WTC11 (cell line): ENCODE data around the gene VSTM2B. TPM values are rescaled to one million over a fixed set of nuclear protein-coding genes. Genes with fewer than 3 reads are reported as not detected.

Source experiments
- ATAC-seq: fragments of 200-7000 bp; cut with Tn5 transposase; 2 replicates; pipeline ENCODE4 v1.10.0; 2021; ENCODE audit warnings: mild to moderate bottlenecking, moderate library complexity
- CTCF ChIA-PET: fragments of 300-600 bp; sonication (Branson Sonifier 250); formaldehyde crosslinking; loops from one replicate; lab custom pipeline; 2021; ENCODE audit warnings: antibody characterized with exemption; lab: Charles Lee
- POLR2A ChIA-PET: fragments of 350-600 bp; sonication (Branson Sonifier 250); formaldehyde crosslinking; loops from one replicate; lab custom pipeline; 2021; ENCODE audit warnings: antibody characterized with exemption; lab: Charles Lee
- DNase-seq: peaks from one replicate; pipeline ENCODE4 v3.0.0; 2021; ENCODE audit warnings: low spot score
- H3K27ac Mint-ChIP-seq: 2 replicates; pipeline ENCODE4 v1.8.0; 2021; ENCODE audit warnings: mixed read lengths
- H3K27me3 Mint-ChIP-seq: 2 replicates; pipeline ENCODE4 v1.8.0; 2021; ENCODE audit warnings: low read depth, mild to moderate bottlenecking, moderate library complexity, mixed read lengths
- H3K36me3 Mint-ChIP-seq: 2 replicates; pipeline ENCODE4 v1.8.0; 2021; ENCODE audit warnings: mixed read lengths
- H3K4me1 Mint-ChIP-seq: 2 replicates; pipeline ENCODE4 v1.8.0; 2022; ENCODE audit warnings: mixed read lengths
- H3K4me3 Mint-ChIP-seq: 2 replicates; pipeline ENCODE4 v1.8.0; 2021; ENCODE audit warnings: mild to moderate bottlenecking, moderate library complexity, mixed read lengths
- H3K9me3 Mint-ChIP-seq: 2 replicates; pipeline ENCODE4 v1.8.0; 2021; ENCODE audit warnings: mixed read lengths
- FOXK1 ChIP-seq: sonication (generic); formaldehyde crosslinking; IDR thresholded peaks from 2 replicates; pipeline ENCODE4 v1.8.0; 2022; ENCODE audit warnings: mild to moderate bottlenecking, moderate library complexity, missing genetic modification reagents
- GRHL2 ChIP-seq: fragments of 250-450 bp; sonication (Bioruptor Pico); IDR thresholded peaks from 2 replicates; pipeline ENCODE4 v1.8.0; 2022; ENCODE audit warnings: mild to moderate bottlenecking, moderate library complexity; ENCODE audit not compliant: insufficient replicate concordance, severe bottlenecking
- NFATC4 ChIP-seq: fragments of 250-450 bp; sonication (Bioruptor Pico); IDR thresholded peaks from 2 replicates; pipeline ENCODE4 v1.9.0; 2021; ENCODE audit warnings: mild to moderate bottlenecking
- NR3C1 ChIP-seq: sonication (generic); formaldehyde crosslinking; conservative IDR thresholded peaks from 2 replicates; pipeline ENCODE4 v1.8.1; 2023; ENCODE audit warnings: low read depth, mild to moderate bottlenecking, missing genetic modification reagents
- SP1 ChIP-seq: sonication (generic); formaldehyde crosslinking; conservative IDR thresholded peaks from 2 replicates; pipeline ENCODE4 v1.8.1; 2022; ENCODE audit warnings: missing genetic modification reagents
- TCF7 ChIP-seq: sonication (generic); formaldehyde crosslinking; IDR thresholded peaks from 2 replicates; pipeline ENCODE4 v1.8.0; 2022; ENCODE audit warnings: mild to moderate bottlenecking, low read depth, missing genetic modification reagents, moderate library complexity
- ZNF138 ChIP-seq: sonication (generic); formaldehyde crosslinking; conservative IDR thresholded peaks from 2 replicates; pipeline ENCODE4 v1.8.1; 2022; ENCODE audit warnings: mild to moderate bottlenecking, moderate library complexity, missing genetic modification reagents
- ZNF232 ChIP-seq: sonication (generic); formaldehyde crosslinking; IDR thresholded peaks from 2 replicates; pipeline ENCODE4 v1.8.0; 2022; ENCODE audit warnings: mild to moderate bottlenecking, missing genetic modification reagents
- ZNF263 ChIP-seq: sonication (generic); formaldehyde crosslinking; IDR thresholded peaks from 2 replicates; pipeline ENCODE4 v1.8.1; 2022; ENCODE audit warnings: low read depth, mild to moderate bottlenecking, moderate library complexity, missing genetic modification reagents
- total RNA-seq: library from RNA; stranded (reverse); gene quantifications from 3 replicates; pipeline ENCODE4 v1.2.3, GENCODE V29; 2021
- TF ChIP-seq, protein P1 (sequence below): sonication (generic); formaldehyde crosslinking; IDR thresholded peaks from 2 replicates; pipeline ENCODE4 v1.8.0; 2022; ENCODE audit warnings: missing genetic modification reagents
- TF ChIP-seq, protein P2 (sequence below): sonication (generic); formaldehyde crosslinking; IDR thresholded peaks from 2 replicates; pipeline ENCODE4 v1.8.1; 2023; ENCODE audit warnings: mild to moderate bottlenecking, missing genetic modification reagents
- TF ChIP-seq, protein P3 (sequence below): sonication (generic); formaldehyde crosslinking; IDR thresholded peaks from 2 replicates; pipeline ENCODE4 v1.8.1; 2023; ENCODE audit warnings: mild to moderate bottlenecking, missing genetic modification reagents, moderate library complexity
- TF ChIP-seq, protein P4 (sequence below): sonication (generic); formaldehyde crosslinking; IDR thresholded peaks from 2 replicates; pipeline ENCODE4 v1.8.0; 2023; ENCODE audit warnings: mild to moderate bottlenecking, missing genetic modification reagents
- TF ChIP-seq, protein P5 (sequence below): fragments of 250-450 bp; sonication (Bioruptor Pico); IDR thresholded peaks from 2 replicates; pipeline ENCODE4 v1.9.0; 2021; ENCODE audit warnings: moderate library complexity, mild to moderate bottlenecking, inconsistent platforms, borderline replicate concordance
- TF ChIP-seq, protein P6 (sequence below): sonication (generic); formaldehyde crosslinking; IDR thresholded peaks from 2 replicates; pipeline ENCODE4 v1.8.0; 2022; ENCODE audit warnings: mild to moderate bottlenecking, missing genetic modification reagents
- TF ChIP-seq, protein P7 (sequence below): sonication (generic); formaldehyde crosslinking; IDR thresholded peaks from 2 replicates; pipeline ENCODE4 v1.8.1; 2022; ENCODE audit warnings: missing genetic modification reagents, borderline replicate concordance

The VSTM2B gene
- total RNA-seq, 1 experiment from 2014 or later = 3.2 TPM

DNA sequence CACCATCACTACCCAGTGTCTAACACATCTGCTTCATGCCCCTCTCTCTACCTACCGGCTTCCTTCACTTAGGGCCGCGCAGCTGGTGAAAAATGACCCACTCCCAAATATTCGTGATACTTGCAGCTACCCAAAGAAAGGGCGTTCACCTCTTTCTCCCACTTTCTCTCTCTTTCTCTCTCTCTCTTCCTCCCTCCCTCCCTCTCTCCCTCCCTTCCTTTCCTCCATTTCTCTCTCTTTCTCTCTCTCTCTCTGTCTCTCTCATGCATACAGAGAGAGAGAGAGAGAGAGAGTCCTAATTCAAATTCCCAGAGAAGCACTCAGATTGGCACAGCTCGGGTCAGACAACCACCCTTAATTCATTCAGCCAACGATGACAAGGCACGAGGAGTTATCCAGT, 52.6 kb downstream of the VSTM2B start (continued):
- TF ChIP-seq, protein P1, sequence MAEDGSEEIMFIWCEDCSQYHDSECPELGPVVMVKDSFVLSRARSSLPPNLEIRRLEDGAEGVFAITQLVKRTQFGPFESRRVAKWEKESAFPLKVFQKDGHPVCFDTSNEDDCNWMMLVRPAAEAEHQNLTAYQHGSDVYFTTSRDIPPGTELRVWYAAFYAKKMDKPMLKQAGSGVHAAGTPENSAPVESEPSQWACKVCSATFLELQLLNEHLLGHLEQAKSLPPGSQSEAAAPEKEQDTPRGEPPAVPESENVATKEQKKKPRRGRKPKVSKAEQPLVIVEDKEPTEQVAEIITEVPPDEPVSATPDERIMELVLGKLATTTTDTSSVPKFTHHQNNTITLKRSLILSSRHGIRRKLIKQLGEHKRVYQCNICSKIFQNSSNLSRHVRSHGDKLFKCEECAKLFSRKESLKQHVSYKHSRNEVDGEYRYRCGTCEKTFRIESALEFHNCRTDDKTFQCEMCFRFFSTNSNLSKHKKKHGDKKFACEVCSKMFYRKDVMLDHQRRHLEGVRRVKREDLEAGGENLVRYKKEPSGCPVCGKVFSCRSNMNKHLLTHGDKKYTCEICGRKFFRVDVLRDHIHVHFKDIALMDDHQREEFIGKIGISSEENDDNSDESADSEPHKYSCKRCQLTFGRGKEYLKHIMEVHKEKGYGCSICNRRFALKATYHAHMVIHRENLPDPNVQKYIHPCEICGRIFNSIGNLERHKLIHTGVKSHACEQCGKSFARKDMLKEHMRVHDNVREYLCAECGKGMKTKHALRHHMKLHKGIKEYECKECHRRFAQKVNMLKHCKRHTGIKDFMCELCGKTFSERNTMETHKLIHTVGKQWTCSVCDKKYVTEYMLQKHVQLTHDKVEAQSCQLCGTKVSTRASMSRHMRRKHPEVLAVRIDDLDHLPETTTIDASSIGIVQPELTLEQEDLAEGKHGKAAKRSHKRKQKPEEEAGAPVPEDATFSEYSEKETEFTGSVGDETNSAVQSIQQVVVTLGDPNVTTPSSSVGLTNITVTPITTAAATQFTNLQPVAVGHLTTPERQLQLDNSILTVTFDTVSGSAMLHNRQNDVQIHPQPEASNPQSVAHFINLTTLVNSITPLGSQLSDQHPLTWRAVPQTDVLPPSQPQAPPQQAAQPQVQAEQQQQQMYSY (CRISPR knock-in tag) = no peak
- no peak for TF ChIP-seq ZNF232 (CRISPR knock-in tag)

DNA sequence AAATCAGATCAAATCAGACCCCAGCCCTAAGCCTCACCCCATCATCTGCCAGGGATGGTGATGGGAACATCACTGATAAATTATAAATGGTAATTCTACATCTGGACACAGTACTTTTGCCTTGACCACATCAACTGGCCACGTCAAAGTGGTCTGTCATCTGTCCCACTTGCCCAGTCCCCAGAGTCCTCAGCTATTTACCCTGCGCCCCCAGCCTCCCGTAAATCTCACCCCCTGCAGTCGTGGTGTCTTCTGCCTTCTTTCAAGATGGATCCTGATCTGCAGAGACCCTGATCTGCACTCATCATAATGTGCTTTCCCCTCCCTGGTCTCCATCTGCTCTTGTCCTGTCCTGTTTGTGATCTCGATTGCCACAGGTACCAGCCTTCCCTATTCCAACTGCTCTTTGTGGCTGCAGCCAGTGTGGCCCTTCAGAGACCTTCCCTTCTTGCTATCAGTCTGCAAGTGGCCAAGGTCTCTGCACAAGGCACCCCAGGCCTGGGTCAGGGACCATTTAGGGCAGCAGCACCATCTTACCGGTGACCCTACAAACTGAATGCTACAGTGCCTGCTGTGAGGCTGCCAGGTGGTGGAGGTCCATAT, 53.6 kb downstream of the VSTM2B start:
- Mint-ChIP-seq H3K4me3 (no peak overlapping the region), H3K27ac (no peak overlapping the region), H3K9me3 (no peaks in the 10 kb centered on the region), H3K4me1 (peaks cover 19% of the 10 kb centered on the region), H3K36me3 (no peaks in the 10 kb centered on the region), H3K27me3 (peaks cover 6% of the 10 kb centered on the region; the same call in 1 of the 2 replicates)
- no peak for TF ChIP-seq TCF7 (CRISPR knock-in tag)
- CTCF ChIA-PET = no interaction called here
- no peak for DNase-seq
- no peak for ATAC-seq
- POLR2A ChIA-PET = no interaction called here

DNA sequence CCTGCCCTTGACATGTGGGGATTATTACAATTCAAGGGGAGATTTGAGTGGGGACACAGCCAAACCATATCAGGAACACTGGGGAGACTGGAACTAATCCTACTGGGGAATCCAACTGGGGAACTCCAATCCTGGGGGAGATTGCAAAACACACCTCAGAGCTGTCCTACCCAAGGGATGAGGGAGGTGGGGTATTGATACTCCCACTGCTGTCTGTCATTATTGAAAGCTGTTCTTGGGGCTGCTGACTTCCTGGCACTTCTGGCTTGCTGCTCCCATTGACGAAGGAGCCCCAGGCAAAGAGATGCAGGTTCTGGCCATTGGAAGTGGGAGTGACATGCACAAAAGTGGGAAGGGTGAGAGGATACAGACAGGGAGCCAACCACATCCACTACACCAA, 55.6 kb downstream of the VSTM2B start:
- POLR2A ChIA-PET = no interaction called here
- ATAC-seq = no peak
- H3K9me3 Mint-ChIP-seq = no peaks in the 10 kb centered on the region
- TF ChIP-seq NFATC4 (CRISPR knock-in tag) (no peak), NR3C1 (CRISPR knock-in tag) (no peak), GRHL2 (no peak), ZNF263 (CRISPR knock-in tag) (no peak), ZNF138 (no peak), SP1 (CRISPR knock-in tag) (no peak), FOXK1 (CRISPR knock-in tag) (no peak), TCF7 (CRISPR knock-in tag) (no peak)
- TF ChIP-seq, protein P2, sequence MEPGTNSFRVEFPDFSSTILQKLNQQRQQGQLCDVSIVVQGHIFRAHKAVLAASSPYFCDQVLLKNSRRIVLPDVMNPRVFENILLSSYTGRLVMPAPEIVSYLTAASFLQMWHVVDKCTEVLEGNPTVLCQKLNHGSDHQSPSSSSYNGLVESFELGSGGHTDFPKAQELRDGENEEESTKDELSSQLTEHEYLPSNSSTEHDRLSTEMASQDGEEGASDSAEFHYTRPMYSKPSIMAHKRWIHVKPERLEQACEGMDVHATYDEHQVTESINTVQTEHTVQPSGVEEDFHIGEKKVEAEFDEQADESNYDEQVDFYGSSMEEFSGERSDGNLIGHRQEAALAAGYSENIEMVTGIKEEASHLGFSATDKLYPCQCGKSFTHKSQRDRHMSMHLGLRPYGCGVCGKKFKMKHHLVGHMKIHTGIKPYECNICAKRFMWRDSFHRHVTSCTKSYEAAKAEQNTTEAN (CRISPR knock-in tag) = no peak
- TF ChIP-seq, protein P3, sequence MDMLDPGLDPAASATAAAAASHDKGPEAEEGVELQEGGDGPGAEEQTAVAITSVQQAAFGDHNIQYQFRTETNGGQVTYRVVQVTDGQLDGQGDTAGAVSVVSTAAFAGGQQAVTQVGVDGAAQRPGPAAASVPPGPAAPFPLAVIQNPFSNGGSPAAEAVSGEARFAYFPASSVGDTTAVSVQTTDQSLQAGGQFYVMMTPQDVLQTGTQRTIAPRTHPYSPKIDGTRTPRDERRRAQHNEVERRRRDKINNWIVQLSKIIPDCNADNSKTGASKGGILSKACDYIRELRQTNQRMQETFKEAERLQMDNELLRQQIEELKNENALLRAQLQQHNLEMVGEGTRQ (CRISPR knock-in tag) = no peak
- TF ChIP-seq, protein P4, sequence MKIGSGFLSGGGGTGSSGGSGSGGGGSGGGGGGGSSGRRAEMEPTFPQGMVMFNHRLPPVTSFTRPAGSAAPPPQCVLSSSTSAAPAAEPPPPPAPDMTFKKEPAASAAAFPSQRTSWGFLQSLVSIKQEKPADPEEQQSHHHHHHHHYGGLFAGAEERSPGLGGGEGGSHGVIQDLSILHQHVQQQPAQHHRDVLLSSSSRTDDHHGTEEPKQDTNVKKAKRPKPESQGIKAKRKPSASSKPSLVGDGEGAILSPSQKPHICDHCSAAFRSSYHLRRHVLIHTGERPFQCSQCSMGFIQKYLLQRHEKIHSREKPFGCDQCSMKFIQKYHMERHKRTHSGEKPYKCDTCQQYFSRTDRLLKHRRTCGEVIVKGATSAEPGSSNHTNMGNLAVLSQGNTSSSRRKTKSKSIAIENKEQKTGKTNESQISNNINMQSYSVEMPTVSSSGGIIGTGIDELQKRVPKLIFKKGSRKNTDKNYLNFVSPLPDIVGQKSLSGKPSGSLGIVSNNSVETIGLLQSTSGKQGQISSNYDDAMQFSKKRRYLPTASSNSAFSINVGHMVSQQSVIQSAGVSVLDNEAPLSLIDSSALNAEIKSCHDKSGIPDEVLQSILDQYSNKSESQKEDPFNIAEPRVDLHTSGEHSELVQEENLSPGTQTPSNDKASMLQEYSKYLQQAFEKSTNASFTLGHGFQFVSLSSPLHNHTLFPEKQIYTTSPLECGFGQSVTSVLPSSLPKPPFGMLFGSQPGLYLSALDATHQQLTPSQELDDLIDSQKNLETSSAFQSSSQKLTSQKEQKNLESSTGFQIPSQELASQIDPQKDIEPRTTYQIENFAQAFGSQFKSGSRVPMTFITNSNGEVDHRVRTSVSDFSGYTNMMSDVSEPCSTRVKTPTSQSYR (CRISPR knock-in tag) = no peak
- TF ChIP-seq, protein P5, sequence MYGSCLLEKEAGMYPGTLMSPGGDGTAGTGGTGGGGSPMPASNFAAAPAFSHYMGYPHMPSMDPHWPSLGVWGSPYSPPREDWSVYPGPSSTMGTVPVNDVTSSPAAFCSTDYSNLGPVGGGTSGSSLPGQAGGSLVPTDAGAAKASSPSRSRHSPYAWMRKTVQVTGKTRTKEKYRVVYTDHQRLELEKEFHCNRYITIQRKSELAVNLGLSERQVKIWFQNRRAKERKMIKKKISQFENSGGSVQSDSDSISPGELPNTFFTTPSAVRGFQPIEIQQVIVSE = no peak
- TF ChIP-seq, protein P6, sequence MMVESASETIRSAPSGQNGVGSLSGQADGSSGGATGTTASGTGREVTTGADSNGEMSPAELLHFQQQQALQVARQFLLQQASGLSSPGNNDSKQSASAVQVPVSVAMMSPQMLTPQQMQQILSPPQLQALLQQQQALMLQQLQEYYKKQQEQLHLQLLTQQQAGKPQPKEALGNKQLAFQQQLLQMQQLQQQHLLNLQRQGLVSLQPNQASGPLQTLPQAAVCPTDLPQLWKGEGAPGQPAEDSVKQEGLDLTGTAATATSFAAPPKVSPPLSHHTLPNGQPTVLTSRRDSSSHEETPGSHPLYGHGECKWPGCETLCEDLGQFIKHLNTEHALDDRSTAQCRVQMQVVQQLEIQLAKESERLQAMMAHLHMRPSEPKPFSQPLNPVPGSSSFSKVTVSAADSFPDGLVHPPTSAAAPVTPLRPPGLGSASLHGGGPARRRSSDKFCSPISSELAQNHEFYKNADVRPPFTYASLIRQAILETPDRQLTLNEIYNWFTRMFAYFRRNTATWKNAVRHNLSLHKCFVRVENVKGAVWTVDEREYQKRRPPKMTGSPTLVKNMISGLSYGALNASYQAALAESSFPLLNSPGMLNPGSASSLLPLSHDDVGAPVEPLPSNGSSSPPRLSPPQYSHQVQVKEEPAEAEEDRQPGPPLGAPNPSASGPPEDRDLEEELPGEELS = no peak
- TF ChIP-seq, protein P7, sequence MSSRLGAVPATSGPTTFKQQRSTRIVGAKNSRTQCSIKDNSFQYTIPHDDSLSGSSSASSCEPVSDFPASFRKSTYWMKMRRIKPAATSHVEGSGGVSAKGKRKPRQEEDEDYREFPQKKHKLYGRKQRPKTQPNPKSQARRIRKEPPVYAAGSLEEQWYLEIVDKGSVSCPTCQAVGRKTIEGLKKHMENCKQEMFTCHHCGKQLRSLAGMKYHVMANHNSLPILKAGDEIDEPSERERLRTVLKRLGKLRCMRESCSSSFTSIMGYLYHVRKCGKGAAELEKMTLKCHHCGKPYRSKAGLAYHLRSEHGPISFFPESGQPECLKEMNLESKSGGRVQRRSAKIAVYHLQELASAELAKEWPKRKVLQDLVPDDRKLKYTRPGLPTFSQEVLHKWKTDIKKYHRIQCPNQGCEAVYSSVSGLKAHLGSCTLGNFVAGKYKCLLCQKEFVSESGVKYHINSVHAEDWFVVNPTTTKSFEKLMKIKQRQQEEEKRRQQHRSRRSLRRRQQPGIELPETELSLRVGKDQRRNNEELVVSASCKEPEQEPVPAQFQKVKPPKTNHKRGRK (CRISPR knock-in tag) = no peak

More for the DNA sequence above, 55.6 kb downstream of the VSTM2B start:
- Mint-ChIP-seq H3K4me1 (peaks cover 8% of the 10 kb centered on the region), H3K4me3 (no peak overlapping the region), H3K27ac (no peak overlapping the region), H3K36me3 (no peaks in the 10 kb centered on the region), H3K27me3 (peaks cover 8% of the 10 kb centered on the region; the same call in 1 of the 2 replicates)
- CTCF ChIA-PET = no interaction called here
- DNase-seq = no peak
